Stimulated activated CD8-positive, alpha-beta memory T cell treated with anti-CD3 and anti-CD28 coated beads, Interleukin-15, amount 100 ng/mL, for 48 hours (primary cell): ENCODE results near the gene NRG2.

Experiments used
- DNase-seq, 2 donors: peaks; one replicate each; pipeline ENCODE4 v3.0.0-alpha.2; 2020; ENCODE audit warnings: low read depth in 2 of 2

Gene NRG2

GRCh38 chr5:140042643-140043507 is at the start of gene NRG2:
Gene NRG2 (minus strand): TSS chr5:140043299.
- DNase-seq = peak; percentile 13 to 17

DNA sequence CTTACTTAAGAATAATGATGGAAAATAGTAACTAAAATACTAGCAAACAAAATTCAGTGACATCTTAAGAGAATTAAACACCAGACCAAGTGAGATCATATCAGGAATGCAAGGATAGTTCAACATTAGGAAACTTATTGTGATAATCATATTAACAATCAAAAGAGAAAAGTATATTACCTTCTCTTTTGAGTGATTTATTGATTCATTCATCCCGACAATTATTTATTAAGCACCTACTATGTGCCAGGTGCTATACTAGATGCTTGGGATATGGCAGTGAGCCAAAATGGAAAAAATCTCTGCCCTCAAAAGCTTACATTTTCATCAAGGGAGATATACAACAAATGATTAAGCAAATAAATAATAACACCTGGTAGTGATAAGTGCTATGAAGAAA is 47.2 kb upstream of the NRG2 start:
- no peak for DNase-seq

- DNase-seq = no peak
These were observed 41.4 kb upstream of the NRG2 start for GRCh38 chr5:140084541-140084940.

DNA sequence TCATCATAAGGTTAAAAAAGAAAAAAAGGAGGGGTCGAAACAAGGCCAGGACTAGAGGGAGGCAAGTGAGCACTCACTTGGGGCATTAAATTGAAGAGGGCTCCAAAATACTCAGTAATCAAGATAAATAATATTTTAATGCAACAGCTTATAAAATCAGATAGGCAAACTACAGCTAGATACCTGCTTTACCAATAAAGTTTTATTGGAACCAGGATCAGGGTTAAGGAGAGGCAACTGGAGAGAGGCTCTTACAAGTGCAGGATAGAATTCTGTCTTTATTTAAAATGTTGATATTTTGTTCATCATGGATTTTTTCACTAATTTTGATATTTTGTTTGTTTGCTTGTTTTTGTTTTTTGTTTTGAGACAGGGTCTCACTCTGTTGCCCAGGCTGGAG is 40.6 kb upstream of the NRG2 start:
- DNase-seq = no peak

GRCh38 chr5:140083120-140083519 is 40.0 kb upstream of the NRG2 start:
- no peak for DNase-seq

GRCh38 chr5:140076788-140077187 is 33.7 kb upstream of the NRG2 start:
- DNase-seq = no peak

DNA sequence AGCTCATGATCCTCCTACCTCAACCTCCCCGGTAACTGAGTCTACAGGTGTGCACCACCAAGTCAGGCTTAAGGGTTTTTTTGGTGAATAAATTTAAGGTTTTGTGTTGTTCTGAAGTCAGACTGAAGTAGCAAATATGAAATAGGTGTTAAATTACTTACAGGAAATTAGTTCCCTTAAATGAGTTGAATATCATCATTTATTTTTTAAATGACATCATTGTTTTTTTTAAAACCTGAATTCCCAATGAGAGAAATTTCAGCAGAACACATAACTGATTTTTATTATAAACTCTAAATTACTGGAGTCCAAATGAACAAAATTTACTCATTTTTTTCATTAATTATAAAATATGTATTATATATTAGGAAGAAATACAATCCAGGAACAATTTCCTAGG is 33.0 kb upstream of the NRG2 start:
- no peak for DNase-seq

GRCh38 chr5:140075371-140075770 is 32.3 kb upstream of the NRG2 start:
- DNase-seq = no peak

- DNase-seq = no peak
These were observed 30.2 kb upstream of the NRG2 start for GRCh38 chr5:140073296-140073695.

DNA sequence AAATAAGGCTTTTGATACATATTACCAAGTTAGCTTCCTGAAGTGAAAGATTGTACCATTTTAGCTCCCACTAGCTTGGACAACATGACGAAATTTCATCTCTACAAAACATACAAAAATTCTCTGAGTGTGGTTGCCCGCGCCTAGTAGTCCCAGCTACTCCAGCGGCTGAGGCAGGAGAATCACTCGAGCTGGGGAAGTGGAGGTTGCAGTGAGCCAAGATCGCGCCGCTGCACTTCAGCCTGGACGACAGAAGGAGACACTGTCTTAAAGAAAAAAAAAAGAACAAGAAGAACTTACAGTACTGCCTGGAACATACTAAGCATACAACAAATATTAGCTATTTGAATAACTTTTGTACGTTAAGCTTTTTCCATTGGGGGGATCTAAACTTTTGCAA is 29.7 kb upstream of the NRG2 start:
- DNase-seq = no peak

DNA sequence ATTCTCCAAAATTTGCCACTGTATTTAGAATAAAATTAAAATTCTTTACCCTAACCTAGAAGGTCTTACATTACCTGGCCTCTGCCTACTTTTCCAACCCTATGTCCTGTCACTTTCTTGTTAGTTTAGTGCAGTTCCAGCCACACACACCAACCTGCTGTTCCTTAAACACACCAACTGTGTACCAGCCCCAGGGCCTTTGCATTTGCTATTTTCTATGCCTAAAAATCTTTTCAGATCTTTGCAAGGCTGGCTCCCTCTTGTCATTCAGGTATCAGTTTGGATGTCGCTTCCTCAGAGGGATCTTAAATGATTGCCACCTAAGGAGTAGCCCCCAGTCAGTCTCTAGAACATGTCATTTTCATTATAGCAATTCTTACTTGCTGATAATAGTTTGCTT is 17.7 kb upstream of the NRG2 start:
- DNase-seq = no peak

DNA sequence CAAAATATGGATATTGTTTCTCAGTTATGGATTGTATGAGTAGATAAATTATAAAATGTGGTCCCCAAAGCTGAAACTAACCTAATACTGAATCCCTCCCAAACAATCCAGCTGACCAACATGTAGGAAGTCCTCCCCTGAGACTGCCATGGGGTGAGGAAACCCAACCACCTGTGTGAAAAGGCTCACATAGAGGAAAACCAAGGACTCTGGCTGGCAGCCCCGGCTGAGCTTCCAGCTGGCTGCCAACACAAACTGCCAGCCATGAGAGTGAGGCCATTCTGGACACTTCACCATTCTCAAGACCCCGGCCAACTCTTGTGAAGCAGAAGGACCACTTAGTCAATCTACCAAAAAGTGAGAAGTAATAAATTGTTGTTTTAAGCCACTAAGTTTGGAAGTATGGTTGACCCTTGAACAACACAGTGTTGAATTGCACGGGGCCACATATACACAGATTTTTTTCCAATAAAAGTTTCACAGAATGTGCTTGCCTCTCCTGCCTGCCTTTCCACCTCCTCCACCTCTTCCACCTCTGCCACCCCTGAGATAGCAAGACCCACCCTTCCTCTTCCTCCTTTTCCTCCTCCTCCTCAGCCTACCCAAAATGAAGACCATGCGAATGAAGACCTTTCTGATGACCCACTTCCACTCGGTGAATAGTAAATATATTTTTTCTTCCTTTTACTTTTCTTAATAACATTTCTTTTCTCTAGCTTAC is 15.3 kb upstream of the NRG2 start:
- no peak for DNase-seq

- DNase-seq = no peak
These were observed 13.8 kb upstream of the NRG2 start for GRCh38 chr5:140056880-140057279.

DNA sequence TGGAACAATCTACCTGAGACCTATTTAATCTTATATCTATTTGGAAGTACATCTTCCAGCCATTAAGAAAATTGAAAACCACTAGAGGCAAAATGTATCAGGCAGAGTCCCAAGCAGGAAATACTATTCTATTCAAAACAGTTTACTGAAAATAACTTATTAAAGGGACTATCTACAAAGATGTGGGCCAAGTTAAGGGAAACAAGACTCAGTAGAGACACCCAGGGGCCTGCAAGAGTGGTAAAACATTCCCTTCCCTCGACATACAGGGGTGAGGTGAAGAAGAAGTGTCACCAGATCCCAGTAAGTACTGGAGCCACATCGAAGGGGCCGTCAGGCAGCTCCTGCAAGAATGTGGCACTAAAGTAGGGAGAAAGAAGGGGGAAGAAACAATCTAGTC is 12.1 kb upstream of the NRG2 start:
- DNase-seq = no peak

DNA sequence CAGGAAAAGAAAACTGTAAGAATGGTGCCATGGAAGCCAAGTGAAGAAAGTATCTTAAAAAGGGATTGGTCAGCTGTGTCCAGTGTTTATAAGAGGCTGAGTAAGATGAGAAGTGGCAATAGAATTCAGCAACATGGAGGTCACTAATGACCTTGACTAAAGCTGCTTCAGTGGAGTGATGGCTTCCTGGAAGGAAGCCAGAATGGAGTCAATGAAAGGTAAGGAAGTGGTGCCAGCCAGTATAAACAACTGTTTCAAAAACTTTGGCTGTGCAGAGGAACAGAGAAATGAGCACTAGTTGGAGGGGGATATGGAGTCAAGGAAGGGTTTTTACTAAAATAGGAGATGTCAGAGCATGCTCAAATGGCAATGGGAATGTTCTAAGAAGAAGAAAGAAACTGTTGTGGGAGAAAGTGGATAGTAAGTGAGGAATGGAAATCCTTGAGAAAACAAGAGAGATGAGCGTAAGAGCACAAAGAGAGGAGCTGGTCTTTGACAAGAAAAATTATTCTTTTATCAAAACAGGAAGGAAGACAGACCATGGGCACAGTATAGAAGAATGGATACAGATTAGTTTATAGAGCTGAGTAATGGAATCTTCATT is 11.1 kb upstream of the NRG2 start:
- no peak for DNase-seq

DNA sequence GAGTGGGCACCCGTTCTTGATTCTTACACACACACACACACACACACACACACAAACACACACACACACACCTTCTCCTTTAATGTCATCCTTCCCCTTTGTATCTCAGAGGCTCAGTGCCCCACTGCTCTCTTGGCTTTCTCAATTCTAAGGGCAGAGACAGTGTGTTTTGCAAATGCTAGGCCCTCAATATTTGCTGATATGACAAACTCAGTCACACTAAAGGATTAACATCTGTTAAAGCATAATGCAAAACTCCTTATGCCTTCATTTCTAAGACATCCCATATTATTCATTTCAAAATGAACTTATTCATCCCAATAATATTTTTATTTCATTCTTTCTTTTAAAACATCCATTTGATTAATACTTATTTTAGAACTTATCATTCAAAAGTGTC is 8.9 kb upstream of the NRG2 start:
- DNase-seq = no peak

DNA sequence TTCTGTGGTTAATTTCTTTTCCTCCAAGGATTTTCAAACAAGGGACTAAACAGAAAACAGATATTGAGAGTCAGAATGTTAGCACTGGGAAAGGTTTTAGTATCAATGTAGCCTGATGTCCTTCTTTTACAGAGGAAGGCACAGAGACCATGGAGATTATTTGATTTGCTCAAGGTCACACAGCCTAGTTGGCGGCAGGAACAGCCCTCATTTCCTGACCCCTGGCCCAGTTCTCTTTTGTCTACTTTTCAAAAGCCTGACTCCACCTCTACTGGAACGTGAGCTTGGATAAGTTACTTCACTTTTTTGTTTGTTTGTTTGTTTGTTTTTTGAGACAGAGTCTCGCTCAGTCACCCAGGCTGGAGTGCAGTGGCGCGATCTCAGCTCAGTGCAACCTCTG is 6.6 kb upstream of the NRG2 start:
- DNase-seq = no peak

GRCh38 chr5:140049205-140049604 is 6.1 kb upstream of the NRG2 start:
- no peak for DNase-seq

DNA sequence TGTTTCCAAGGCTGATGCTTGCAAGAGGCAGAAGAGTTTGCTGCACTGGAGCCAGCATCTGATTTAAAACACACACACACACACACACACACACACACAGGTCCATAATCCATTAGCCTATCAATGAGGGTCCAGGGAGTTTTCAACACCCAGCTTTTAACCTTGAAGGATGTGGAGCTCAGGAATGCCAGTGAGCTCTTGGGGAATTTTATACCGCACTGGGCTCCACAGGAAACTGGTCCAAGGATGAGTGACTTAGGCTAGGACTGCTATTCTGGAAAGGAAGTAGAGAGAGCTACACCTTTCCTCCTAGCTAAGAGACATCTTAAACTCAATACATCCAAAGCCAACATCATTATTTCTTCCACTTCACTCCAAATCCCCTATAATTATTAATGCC is 942 bp upstream of the NRG2 start:
- no peak for DNase-seq

DNA sequence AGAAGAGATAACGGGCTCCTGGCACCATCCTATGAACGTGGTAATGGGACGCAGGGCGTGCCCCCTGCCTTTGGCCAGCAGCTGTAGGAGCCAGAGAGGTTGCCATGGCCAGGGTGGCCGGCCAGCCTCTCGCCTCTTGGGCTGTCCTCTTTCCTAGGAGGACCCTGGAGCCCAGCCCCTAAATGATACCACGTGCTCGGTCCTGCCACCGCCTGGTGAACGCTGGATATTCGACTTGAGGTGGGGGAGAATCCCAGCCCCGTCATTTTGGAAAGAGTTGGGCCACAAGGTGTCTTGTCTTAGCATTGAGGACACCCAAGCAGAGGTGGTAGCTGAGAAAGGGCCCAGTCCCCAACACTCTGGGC is 391 bp upstream of the NRG2 start:
- no peak for DNase-seq

DNA sequence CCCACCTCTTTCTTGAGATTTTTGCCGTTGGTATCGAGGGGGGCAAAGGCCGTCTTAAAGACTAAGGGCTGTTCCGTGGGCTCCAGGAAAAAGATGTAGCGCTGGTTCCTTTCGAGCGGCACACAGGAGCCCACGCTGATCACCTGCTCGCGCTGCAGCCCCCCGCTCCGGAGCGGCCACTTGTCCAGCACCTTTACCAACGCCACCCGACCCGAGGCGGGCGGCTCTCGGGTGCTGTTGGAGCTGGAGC is 781 bp downstream of the NRG2 start:
- DNase-seq = no peak

DNA sequence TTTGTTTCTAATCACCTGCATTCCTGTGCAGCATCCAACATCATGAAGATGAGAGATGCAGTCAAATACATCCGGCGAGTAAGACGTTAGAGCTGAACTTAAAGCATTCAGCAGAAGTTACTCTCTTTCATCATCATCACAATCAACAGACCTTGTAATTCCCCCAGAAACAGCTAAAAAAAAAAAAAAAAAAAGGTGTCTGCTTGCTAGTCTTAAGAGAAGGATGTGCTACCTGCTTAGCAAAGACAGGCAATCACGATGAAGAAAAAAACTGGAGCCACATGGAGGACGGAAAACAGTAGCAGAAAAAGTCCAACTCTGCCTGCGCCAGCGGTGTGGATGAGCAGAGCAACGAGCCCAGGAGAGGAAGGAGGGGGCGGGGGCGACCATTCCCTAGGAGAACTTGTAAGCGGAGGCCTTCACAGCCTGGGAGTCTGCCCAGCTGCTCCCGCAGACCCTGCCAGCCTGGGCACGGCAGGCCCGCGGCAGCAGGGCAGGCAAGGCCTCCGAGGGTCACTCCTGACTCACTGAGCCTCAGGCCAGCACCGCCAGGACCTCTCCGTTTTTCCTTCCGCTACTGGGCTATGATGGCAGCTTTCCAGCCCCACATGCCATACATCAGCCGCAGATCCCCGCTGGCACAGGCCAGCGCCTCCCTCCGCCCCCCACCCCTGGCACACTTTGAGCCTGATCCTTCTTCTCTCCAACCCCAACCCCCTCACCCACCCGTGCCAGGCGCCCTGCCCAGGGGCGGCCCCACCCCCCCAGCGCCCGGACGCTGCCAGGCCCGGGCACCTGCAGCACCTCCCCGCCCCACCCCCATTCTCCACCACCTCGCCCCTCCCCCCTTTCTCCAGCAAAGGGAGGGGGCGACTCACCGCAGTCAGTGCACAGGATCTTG is 1.4 kb downstream of the NRG2 start:
- DNase-seq = no peak
